ENCODE measurements around the gene TMEM37.

GRCh38 chr2:119426396-119426675 lies 5.3 kb upstream of the TMEM37 start:
- TF ChIP-seq POLR2A (IDR thresholded peaks at IDR 0.05; ENCODE audit: low read depth, low read length) (no peak), POLR2AphosphoS5 (IDR thresholded peaks at IDR 0.05; ENCODE audit: low read depth, low read length) (no peak), TAF1 (IDR thresholded peaks at IDR 0.05; ENCODE audit: borderline replicate concordance, low read depth, low read length) (no peak)
